Measurements from ENCODE around the gene MYL4.

- no peak for TF ChIP-seq CTCF (IDR thresholded peaks at IDR 0.05)
- no peak for TF ChIP-seq POLR2A (IDR thresholded peaks at IDR 0.05)
Measured at GRCh38 chr17:47225911-47226688, 17.0 kb downstream of the MYL4 start.
